Left ventricle myocardium superior (tissue), 1 donor: ENCODE results near the gene PAK1. TPM values are rescaled to one million over a fixed set of nuclear protein-coding genes. Genes with fewer than 3 reads are reported as not detected.
A peak's percentile ranks its signal among the peaks of the same experiment; 100 is the strongest.

Experiments
- ATAC-seq: fragments of 200-7000 bp; cut with Tn5 transposase; one replicate; pipeline ENCODE4 v1.9.1; 2020; ENCODE audit warnings: mild to moderate bottlenecking, moderate library complexity
- DNase-seq: peaks from one replicate; pipeline ENCODE4 v3.0.0-alpha.2; 2020
- intact Hi-C: fragments of 100-400 bp; cut with micrococcal nuclease; formaldehyde crosslinking; loops from one replicate; pipeline ENCODE4 v1.11.0; 2022
- total RNA-seq: library from RNA; stranded (reverse); fragmentation: NEBNext Ultra II Directional; extraction: Animal tissue kit (Norgen Biotek cat#: 25700); gene quantifications from one replicate; pipeline ENCODE4 v1.2.1, GENCODE V29; 2021
- donor health status: DM: no; HTN: yes; CAD: no; lungs with severe emphysema.

The PAK1 gene
- total RNA-seq, 1 donor from 2014 or later: 7.6 TPM

GRCh38 chr11:77412814-77413213, 61.1 kb downstream of the PAK1 start:
- intact Hi-C loops: no loop called here
- ATAC-seq: no peak
- DNase-seq: no peak

DNA sequence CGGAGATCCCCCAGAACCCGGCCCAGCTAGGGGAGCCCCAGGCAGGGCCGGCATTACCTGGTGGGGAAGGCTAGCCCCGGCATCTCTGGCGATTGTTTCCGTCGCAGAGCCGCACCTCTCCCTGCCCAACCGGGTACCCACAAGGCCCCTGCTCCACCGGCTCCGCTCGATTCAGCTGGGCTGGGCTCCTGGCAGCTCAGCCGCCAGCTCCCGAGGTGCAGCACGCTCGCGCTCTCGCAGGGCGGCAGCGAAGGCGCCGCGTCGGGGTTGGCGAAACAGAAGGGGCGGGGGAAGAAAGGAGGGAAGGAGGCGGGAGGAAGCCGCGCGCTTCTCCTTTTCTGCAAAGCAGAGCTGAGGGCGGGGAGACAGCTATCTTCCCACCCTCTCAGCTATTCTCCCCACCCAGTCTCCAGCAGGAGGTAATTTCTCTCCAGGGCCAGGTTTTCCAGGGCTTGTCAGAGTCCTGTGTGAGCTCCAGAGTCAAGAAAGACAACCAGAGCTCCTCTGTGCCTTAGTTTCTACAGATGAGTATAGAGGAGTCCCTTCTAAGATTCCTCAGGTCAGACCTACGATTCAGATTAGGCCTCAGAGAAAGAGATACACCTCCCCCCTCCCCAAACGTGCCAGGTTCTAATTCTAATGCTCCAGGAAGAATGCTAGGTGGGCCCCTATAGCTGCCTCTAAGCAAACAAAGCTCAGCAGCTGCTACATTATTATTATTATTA, 62.0 kb downstream of the PAK1 start:
- intact Hi-C loops: no loop called here
- ATAC-seq: peak; percentile 97
- peak; percentile 90 for DNase-seq

- intact Hi-C loops: no loop called here
- DNase-seq: peak; percentile 39
- ATAC-seq: peak; percentile 75
Measured at GRCh38 chr11:77411137-77411707, 62.7 kb downstream of the PAK1 start.

DNA sequence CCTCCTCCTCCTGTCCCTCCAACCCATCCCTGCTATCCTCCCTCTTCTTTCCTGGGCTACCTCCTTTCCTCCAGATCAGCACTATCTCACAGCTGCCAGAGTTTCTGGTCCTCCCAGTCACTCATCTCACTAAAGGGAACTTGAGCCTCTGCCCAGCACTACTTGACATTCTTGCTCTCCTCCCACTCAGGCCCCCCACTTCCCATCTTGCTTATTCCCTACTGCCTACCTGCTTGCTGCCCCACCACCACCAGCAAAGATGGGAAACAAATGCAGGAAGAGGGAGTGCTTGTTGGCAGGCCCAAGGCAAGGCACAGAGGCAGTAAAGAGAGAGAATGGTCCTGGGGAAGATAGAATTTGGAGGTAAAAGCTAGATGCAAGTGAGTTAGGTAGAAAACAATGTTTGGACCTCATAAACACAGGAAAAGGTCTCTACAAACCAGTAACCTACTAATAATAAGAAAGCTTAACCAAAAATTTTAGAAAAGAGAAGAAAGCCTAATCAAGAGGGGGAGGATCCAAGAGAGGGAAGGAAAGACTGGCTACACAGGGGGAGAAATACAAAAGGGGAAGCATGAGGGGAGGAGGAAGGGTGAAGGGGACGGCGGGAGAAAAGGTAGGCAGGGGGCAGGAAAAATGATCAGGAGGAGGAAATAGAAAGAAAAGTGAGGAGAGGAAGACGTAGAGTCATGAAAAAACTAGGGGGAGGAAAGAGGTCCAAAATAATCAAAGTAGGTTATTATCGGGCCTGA, 63.6 kb downstream of the PAK1 start:
- ATAC-seq: no peak
- intact Hi-C loops: no loop called here

GRCh38 chr11:77409046-77409445, 64.8 kb downstream of the PAK1 start:
- DNase-seq (no peak), ATAC-seq (no peak)
- intact Hi-C loops: no loop called here

More for the DNA sequence above, 63.6 kb downstream of the PAK1 start:
- DNase-seq: no peak

DNA sequence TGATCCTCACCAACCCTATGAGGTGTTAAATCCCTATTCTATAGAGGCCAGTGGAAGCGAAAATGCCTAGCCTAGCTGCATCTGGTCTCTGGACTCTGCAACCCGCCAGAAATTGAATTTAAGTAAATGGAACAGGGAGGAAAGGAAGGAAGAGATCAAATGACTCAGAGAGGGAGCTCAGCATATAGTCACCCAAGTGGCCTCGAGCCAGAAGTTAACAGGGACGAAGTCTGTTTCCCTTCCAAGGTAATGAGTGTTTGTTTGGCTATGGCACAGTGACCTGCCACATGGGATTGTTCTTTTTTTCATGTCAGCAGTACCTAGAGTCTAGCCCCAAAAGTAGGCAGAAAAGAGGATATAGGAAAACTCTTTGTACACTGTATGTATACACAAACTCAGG, 66.3 kb downstream of the PAK1 start:
- intact Hi-C loops: no loop called here
- ATAC-seq: peak; percentile 28
- DNase-seq: no peak

- intact Hi-C loops: no loop called here
- DNase-seq (no peak), ATAC-seq (no peak)
Measured at GRCh38 chr11:77406396-77406795, 67.5 kb downstream of the PAK1 start.

DNA sequence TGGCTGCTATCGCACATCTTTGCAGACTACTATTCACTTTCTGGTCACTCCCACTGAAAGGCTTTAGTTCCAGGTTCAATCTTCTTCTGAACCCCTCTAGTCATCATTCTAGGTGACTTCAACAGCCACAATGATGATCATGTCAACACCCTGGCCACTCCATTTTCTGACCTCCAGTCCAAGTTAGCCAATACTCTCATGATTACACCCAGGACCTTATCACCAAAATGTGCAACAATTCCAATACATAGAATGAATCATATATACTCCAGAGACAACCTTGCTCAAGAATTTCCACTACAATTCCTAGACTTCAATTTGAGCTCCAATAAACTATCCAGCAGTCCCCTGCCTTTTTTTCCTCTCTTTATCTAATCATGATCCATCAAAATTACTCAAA, 70.7 kb downstream of the PAK1 start:
- DNase-seq (no peak), ATAC-seq (no peak)
- intact Hi-C loops: no loop called here

DNA sequence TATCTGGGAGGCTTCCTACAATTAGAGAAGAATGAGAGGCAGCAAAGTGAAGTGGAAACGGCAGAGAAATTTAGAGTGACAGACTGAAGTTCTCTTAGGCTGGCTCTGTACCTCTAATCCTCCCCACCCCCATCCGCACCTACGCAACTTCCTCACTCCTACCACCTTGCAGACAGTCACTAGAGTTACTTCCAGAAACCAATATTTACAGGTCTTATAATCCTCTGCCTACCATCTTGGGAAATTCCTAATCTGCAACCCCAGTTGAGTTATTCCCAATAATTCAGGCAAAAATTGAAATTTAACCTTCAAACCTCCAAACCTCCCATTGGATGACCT, 71.7 kb downstream of the PAK1 start:
- intact Hi-C loops: no loop called here
- ATAC-seq: no peak
- DNase-seq: no peak

- intact Hi-C loops: no loop called here
- DNase-seq: no peak
- no peak for ATAC-seq
Measured at GRCh38 chr11:77401486-77402217, 72.2 kb downstream of the PAK1 start.

DNA sequence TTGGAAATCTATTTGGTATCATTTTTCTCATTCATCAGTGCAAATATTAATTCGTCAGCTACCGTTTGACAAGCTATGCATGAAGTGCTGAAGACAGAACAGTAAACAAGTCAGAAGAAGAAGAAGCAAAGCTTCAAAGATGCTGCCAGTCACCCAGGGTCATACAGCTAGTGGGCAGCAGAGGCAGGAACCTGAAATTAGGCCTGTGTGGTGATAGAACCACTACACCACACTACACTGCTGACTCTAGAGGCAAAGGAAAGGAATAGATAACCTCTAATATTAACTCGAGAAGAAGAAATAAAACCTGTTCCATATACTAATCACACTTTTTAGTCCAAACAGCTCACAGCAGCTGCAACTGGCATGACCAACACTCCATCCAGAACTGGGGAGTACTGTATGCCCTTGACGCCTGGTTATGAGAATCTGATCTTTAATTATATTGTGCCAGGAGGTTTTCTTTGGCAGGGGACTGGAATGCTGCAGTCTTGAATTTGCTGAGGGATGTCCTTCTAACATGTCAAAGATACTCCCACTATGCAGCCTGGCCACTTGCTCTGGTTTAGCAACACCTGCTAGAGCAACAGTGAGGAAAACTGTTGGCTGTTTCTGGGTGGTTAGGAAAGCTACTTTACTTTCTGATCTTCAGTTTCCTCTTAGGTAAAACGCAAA, 73.0 kb downstream of the PAK1 start:
- no peak for DNase-seq
- intact Hi-C loops: no loop called here
- no peak for ATAC-seq

- intact Hi-C loops: no loop called here
- DNase-seq: no peak
- no peak for ATAC-seq
Measured at GRCh38 chr11:77400271-77400670, 73.6 kb downstream of the PAK1 start.

DNA sequence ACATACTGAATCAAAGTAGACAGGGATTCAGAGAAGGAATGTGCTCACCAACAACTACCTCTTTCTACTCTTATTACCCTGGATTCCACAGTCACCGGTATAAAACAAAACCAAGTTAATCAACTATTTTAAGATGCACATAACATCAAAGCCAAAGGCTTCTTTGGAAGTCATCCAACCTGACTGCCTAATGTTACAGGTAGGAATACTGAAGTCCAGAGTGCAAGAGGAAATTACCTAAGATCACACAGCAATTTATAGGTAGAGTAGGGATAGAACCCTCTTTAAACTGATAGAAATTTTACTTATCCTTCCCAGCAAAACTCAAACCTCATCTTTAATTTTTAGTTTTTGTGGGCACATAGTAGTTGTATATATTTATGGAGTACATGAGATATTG, 76.3 kb downstream of the PAK1 start:
- intact Hi-C loops: no loop called here
- no peak for ATAC-seq
- DNase-seq: no peak

- ATAC-seq: no peak
- no peak for DNase-seq
- intact Hi-C loops: no loop called here
Measured at GRCh38 chr11:77396911-77397310, 77.0 kb downstream of the PAK1 start.

- DNase-seq (no peak), ATAC-seq (no peak)
- intact Hi-C loops: no loop called here
Measured at GRCh38 chr11:77396305-77396704, 77.6 kb downstream of the PAK1 start.

GRCh38 chr11:77395460-77396173, 78.3 kb downstream of the PAK1 start:
- DNase-seq (no peak), ATAC-seq (no peak)
- intact Hi-C loops: no loop called here

- no peak for ATAC-seq
- intact Hi-C loops: no loop called here
- no peak for DNase-seq
Measured at GRCh38 chr11:77392842-77393241, 81.1 kb downstream of the PAK1 start.

GRCh38 chr11:77387701-77388100, 86.2 kb downstream of the PAK1 start:
- no peak for DNase-seq
- intact Hi-C loops: no loop called here
- ATAC-seq: no peak

DNA sequence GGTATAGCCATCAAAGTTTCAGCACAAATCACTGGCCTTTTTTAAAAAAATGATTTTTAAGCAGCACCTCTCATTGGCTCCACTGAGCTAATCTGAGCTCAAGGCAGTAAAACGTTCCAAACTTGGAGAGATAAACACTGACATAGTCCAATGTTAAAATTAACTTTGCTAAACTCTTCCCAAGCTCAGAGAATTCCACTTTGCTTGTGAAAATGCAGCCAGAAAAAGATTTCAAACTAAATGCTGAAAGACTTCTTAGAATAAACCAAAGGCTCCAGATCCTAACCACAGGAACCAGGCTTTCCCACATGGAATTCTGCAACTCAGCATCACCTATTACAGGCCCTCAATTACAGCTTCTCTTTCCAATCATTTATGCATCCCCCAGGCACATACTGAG, 87.7 kb downstream of the PAK1 start:
- peak; percentile 52 for ATAC-seq
- no peak for DNase-seq
- intact Hi-C loops: no loop called here
